D721Med (cell line): Measurements from ENCODE around the gene PRR35.

Experiments used
- DNase-seq: peaks from one replicate; pipeline ENCODE4 v3.0.0; 2011; ENCODE audit warnings: low spot score; ENCODE audit not compliant: insufficient read length
- FAIRE-seq: peaks from 2 replicates; lab custom pipeline; 2011; peaks lifted over from hg19 to GRCh38; lab: Jason Lieb, UNC
- TF ChIP-seq, protein P1 (sequence below): IDR thresholded peaks from 2 replicates; pipeline ENCODE4 v1.5.1; 2012; ENCODE audit warnings: mild to moderate bottlenecking, control low read depth; ENCODE audit not compliant: insufficient read depth; ENCODE audit errors: missing control alignments

PRR35 gene

DNA sequence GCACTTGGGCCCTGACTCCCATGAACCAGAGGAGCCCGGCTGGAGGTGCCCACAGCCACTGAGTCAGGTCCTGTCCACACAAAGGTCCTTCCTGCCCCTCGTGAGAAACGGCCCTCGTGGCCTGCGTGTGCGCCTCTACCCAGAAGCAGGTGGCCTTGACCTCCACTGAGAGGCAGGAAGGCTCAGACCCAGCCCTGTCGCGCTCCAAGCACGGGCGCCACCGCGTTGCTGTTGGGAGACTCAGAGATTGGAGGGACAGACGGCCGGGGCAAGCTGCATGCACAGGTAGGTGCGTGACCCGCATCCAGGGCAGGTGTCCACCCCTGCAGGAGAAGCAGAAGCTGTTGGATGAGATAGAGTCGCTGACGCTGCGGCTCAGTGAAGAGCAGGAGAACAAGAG is 40.8 kb upstream of the PRR35 start:
- no peak for FAIRE-seq
- TF ChIP-seq, protein P1, sequence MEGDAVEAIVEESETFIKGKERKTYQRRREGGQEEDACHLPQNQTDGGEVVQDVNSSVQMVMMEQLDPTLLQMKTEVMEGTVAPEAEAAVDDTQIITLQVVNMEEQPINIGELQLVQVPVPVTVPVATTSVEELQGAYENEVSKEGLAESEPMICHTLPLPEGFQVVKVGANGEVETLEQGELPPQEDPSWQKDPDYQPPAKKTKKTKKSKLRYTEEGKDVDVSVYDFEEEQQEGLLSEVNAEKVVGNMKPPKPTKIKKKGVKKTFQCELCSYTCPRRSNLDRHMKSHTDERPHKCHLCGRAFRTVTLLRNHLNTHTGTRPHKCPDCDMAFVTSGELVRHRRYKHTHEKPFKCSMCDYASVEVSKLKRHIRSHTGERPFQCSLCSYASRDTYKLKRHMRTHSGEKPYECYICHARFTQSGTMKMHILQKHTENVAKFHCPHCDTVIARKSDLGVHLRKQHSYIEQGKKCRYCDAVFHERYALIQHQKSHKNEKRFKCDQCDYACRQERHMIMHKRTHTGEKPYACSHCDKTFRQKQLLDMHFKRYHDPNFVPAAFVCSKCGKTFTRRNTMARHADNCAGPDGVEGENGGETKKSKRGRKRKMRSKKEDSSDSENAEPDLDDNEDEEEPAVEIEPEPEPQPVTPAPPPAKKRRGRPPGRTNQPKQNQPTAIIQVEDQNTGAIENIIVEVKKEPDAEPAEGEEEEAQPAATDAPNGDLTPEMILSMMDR, result no peak
- DNase-seq, result no peak

DNA sequence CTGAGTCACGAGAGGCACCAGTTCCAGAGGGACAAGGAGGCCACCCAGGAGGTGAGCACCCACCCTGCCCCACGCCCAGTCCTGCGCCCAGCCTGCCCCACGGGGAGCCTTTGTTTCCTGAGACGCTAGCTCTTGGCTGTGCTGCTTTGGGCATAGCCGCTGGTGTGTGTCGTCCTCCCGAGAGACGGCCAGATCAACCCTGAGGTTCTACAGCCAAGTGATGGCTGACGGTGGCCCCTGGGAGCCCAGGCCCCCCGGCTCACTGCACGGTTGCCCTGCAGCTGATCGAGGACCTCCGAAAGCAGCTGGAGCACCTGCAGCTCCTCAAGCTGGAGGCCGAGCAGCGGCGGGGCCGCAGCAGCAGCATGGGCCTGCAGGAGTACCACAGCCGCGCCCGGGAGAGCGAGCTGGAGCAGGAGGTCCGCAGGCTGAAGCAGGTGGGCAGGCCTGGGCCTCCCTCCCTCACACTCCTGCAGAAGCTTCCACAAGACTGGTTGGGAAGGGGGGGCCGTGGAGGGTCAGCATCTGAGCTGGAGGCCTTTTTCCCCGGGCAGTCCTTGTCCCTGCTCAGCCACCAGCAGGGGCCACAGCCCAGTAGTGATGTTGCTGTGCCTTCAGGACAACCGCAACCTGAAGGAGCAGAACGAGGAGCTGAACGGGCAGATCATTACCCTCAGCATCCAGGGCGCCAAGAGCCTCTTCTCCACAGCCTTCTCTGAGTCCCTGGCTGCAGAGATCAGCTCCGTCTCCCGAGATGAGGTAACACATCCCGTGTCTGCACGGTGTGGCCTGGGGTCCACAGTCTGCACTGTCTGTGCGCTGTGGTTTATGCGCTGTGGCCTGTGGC is 40.1 kb upstream of the PRR35 start:
- DNase-seq, result no peak
- no peak for FAIRE-seq
- TF ChIP-seq, protein P1, result no peak

DNA sequence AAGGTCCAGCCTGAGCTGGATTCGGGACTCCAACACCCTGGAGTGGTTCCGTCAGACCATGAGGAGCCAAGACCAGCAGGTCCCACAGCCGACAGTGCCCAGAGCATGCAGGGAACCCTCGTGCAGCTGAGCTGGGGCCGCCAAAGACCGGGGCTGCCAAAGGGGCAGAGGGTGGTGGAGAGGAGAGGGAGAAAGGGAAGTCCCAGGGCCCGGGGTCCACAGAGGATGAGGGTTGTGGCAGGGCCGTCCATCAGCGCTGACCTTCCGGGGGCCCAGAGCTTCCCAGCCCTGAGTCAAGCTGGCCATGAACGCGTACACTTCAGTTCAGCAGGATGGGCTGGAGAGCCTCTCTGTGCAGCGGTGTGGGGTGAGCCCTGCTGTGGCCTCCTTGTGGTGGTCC is 39.3 kb upstream of the PRR35 start:
- FAIRE-seq (no peak), DNase-seq (no peak)
- TF ChIP-seq, protein P1, result no peak

DNA sequence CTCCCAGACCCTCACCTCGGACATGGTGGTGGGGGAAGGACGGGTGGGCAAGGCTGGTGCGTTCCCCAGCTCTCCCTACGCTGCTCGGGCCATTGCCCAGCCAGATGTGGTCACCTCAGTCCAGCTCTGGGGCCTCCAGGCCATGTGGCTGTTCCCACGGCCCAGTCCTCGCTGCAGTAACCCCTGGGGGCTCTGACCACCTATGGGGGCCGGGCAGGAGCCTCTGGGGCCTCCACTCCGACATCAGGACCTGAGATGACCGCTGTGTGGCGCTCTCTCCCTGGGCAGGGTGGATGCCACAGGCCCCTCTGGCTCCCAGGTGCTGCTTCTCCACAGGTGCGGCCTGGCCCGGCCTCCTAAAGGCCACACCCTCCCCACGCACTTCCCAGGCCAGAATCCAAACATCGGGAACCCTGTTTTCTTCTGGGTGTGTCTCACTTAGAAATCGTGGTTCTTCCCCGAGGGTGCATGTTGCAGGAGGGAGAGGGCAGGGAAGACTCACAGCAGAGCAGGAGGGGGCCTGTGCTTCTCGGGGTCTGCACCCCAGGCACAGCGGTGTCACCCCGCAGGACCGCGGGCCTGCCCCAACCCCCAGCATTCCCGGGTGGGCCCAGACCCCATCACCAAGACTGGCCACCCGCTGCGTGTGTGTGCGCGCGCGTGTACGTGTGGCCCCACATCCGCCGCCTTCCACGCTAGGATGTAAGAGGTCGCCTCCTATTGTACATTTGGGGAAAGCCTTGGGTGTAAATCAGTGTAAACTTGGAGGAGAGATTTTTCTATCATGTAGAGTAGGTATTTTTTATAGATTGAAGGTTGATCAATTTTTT is 38.6 kb upstream of the PRR35 start:
- TF ChIP-seq, protein P1, result no peak
- DNase-seq (no peak), FAIRE-seq (no peak)

DNA sequence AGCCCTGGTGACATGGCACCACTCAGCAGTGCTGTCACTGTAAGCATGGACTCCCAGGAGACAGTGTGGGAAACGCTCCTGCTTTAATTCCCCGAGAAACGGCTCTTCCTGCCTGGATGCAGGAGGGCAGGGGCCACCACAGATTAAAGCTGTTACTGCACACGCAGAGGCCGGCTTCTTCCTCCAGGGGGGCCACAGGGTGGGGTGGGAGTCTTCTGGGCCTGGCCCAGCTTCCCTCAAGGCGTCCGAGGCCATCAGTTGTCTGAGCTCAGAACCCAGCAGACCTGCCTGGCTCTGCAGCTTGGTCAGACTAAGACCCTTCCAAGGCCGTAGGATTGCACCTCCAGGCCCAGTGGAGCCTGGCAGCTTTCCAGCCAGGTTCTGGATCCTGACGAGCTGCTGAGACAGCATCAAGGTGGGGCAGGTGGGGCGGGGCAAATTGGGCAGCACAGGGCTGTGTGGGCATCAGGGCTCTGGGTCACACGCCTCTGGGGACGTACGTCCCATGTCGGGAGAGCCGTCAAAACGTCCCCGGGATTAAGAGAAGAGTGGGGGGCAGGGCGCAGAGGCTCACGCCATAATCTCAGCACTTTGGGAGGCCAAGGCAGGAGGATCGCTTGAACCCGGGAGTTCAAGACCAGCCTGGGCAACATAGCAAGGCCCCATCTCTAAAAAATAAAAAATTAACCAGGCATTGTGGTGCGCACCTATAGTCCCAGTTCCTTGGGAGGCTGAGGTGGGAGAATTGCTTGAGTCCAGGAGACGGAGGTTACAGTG is 37.7 kb upstream of the PRR35 start:
- no peak for DNase-seq
- FAIRE-seq, result no peak
- TF ChIP-seq, protein P1, result no peak

DNA sequence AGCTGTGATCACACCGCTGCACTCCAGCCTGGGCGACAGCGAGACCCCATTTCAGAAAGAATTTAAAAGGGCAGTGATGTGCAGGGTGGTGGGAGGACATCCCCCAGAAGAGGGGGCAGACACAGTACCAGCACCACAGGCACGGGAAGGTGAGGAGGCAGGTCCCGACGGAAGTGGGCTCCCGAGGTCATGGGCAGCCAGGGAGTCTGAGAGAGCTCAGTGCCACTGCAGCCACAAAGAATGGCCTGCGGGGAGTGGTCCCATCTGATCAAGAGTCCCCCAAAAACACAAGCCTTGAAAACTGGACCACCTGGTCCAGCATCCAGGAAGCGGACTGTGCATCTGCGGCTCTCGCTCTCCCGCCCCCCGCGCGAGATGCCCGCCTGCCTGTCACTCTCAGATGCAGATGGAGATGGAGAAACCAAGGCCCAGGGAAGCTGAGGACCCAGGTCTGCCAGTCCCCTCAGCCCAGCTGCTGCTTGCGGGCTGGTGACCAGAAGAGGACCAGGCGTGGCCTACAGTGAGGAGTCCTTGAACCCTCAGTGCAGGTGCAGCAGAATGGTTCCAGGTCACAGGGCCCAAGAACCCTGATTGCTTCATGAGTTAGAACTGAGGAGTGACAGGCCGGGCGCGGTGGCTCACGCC is 37.0 kb upstream of the PRR35 start:
- FAIRE-seq (no peak), DNase-seq (no peak)
- TF ChIP-seq, protein P1, result no peak
